ENCODE data around the gene ZNF74.

Gene ZNF74

DNA sequence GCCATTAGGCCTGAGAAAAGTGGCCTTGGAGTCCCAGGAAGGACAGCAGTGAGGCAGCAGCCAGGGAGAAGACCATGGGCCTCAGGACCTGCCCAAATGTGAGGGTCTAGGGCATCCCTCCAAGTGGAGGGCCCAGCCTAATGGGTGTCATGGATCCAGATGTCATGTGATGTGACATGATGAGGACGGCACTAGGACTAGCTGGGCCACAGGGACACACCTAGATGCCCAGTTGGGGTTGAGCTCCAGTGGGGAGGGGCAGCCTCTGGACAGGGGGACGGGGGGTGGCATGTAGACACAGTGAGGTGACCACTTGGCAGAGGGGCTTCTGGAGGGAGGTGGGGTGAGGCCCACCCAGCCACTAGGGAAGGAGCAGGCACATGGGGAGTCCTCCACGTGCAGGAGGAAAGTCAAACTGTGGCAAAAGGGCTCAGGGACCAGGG, 38.3 kb downstream of the ZNF74 start:
- Histone ChIP-seq H3K4me2 (ENCODE audit: low read length) (no peak overlapping the region), H3K9me3 (ENCODE audit: insufficient read depth, low read depth, low read length) (peaks cover 15% of the 10 kb centered on the region), H3K79me1 (ENCODE audit: low read length) (peaks cover 14% of the 10 kb centered on the region), H2AK5ac (ENCODE audit: low read length) (no peak overlapping the region), H3K18ac (ENCODE audit: low read length) (no peak overlapping the region), H3K79me2 (ENCODE audit: control insufficient read depth, insufficient read depth, low read length, poor library complexity) (peaks cover 7% of the 10 kb centered on the region), H4K12ac (ENCODE audit: low read depth, low read length) (no peak overlapping the region), H2BK5ac (ENCODE audit: low read depth, low read length, poor library complexity) (no peak overlapping the region), H3K27me3 (ENCODE audit: insufficient read depth, low read length) (peaks cover 22% of the 10 kb centered on the region), H2BK120ac (ENCODE audit: insufficient read depth, low read length, poor library complexity) (no peak overlapping the region), H2BK12ac (ENCODE audit: low read length) (no peak overlapping the region), H3K4ac (ENCODE audit: low read depth, low read length) (no peak overlapping the region), H3K27ac (ENCODE audit: low read depth, low read length) (no peak overlapping the region), H3K23ac (ENCODE audit: low read length) (no peak overlapping the region), H4K91ac (ENCODE audit: low read depth, low read length) (no peak overlapping the region), H3K36me3 (ENCODE audit: control insufficient read depth in 1 of 2, insufficient read depth in 2 of 2, low read length in 2 of 2) (peaks cover 25 to 31% of the 10 kb centered on the region in 2 experiments), H3K9ac (ENCODE audit: low read length) (no peak overlapping the region), H4K8ac (ENCODE audit: low read depth, low read length) (no peak overlapping the region), H2AFZ (ENCODE audit: insufficient read depth, low read length, poor library complexity) (no peak overlapping the region), H3K14ac (ENCODE audit: low read length) (no peak overlapping the region), H3K4me3 (ENCODE audit: low read depth, low read length) (no peak overlapping the region), H3K4me1 (ENCODE audit: control insufficient read depth in 1 of 2, insufficient read depth in 2 of 2, low read length in 2 of 2) (peaks cover 14 to 28% of the 10 kb centered on the region in 2 experiments)
- no peak for DNase-seq
- WGBS (ENCODE audit: extremely low coverage, insufficient coverage, insufficient read length), result no CpG with 5 or more reads among the region's 3 CpGs

- Histone ChIP-seq H3K9ac (ENCODE audit: low read length) (no peak overlapping the region), H3K4me1 (ENCODE audit: control insufficient read depth in 1 of 2, insufficient read depth in 2 of 2, low read length in 2 of 2) (peaks cover 14 to 30% of the 10 kb centered on the region in 2 experiments), H3K4me3 (ENCODE audit: low read depth, low read length) (no peak overlapping the region), H3K18ac (ENCODE audit: low read length) (no peak overlapping the region), H2AK5ac (ENCODE audit: low read length) (no peak overlapping the region), H3K79me2 (ENCODE audit: control insufficient read depth, insufficient read depth, low read length, poor library complexity) (peaks cover 12% of the 10 kb centered on the region), H4K8ac (ENCODE audit: low read depth, low read length) (no peak overlapping the region), H3K36me3 (ENCODE audit: control insufficient read depth in 1 of 2, insufficient read depth in 2 of 2, low read length in 2 of 2) (peaks cover 19 to 24% of the 10 kb centered on the region in 2 experiments), H4K91ac (ENCODE audit: low read depth, low read length) (no peak overlapping the region), H3K27ac (ENCODE audit: low read depth, low read length) (no peak overlapping the region), H4K12ac (ENCODE audit: low read depth, low read length) (no peak overlapping the region), H3K23ac (ENCODE audit: low read length) (no peak overlapping the region), H2BK12ac (ENCODE audit: low read length) (no peak overlapping the region), H3K14ac (ENCODE audit: low read length) (no peak overlapping the region), H3K9me3 (ENCODE audit: insufficient read depth, low read depth, low read length) (peaks cover 15% of the 10 kb centered on the region), H2BK120ac (ENCODE audit: insufficient read depth, low read length, poor library complexity) (no peak overlapping the region), H3K79me1 (ENCODE audit: low read length) (peaks cover 21% of the 10 kb centered on the region), H3K4ac (ENCODE audit: low read depth, low read length) (no peak overlapping the region), H3K4me2 (ENCODE audit: low read length) (no peak overlapping the region), H2AFZ (ENCODE audit: insufficient read depth, low read length, poor library complexity) (no peak overlapping the region), H2BK5ac (ENCODE audit: low read depth, low read length, poor library complexity) (no peak overlapping the region), H3K27me3 (ENCODE audit: insufficient read depth, low read length) (peaks cover 22% of the 10 kb centered on the region)
- DNase-seq, result no peak
- WGBS (ENCODE audit: extremely low coverage, insufficient coverage, insufficient read length), result no CpG with 5 or more reads among the region's 11 CpGs
Observed at GRCh38 chr22:20433191-20433590, 39.2 kb downstream of the ZNF74 start.

- Histone ChIP-seq H3K4me2 (ENCODE audit: low read length) (no peak overlapping the region), H3K36me3 (ENCODE audit: control insufficient read depth in 1 of 2, insufficient read depth in 2 of 2, low read length in 2 of 2) (peaks cover 15 to 21% of the 10 kb centered on the region in 2 experiments), H3K9ac (ENCODE audit: low read length) (no peak overlapping the region), H3K27me3 (ENCODE audit: insufficient read depth, low read length) (peaks cover 22% of the 10 kb centered on the region), H3K14ac (ENCODE audit: low read length) (no peak overlapping the region), H3K23ac (ENCODE audit: low read length) (no peak overlapping the region), H4K12ac (ENCODE audit: low read depth, low read length) (no peak overlapping the region), H3K79me1 (ENCODE audit: low read length) (peaks cover 22% of the 10 kb centered on the region), H3K79me2 (ENCODE audit: control insufficient read depth, insufficient read depth, low read length, poor library complexity) (peaks cover 13% of the 10 kb centered on the region), H4K91ac (ENCODE audit: low read depth, low read length) (no peak overlapping the region), H3K18ac (ENCODE audit: low read length) (no peak overlapping the region), H3K4me1 (ENCODE audit: control insufficient read depth in 1 of 2, insufficient read depth in 2 of 2, low read length in 2 of 2) (peaks cover 14 to 35% of the 10 kb centered on the region in 2 experiments), H3K9me3 (ENCODE audit: insufficient read depth, low read depth, low read length) (peaks cover 14% of the 10 kb centered on the region), H2BK12ac (ENCODE audit: low read length) (no peak overlapping the region), H2AK5ac (ENCODE audit: low read length) (no peak overlapping the region), H3K27ac (ENCODE audit: low read depth, low read length) (no peak overlapping the region), H4K8ac (ENCODE audit: low read depth, low read length) (no peak overlapping the region), H2AFZ (ENCODE audit: insufficient read depth, low read length, poor library complexity) (no peak overlapping the region), H2BK5ac (ENCODE audit: low read depth, low read length, poor library complexity) (no peak overlapping the region), H3K4me3 (ENCODE audit: low read depth, low read length) (no peak overlapping the region), H2BK120ac (ENCODE audit: insufficient read depth, low read length, poor library complexity) (no peak overlapping the region), H3K4ac (ENCODE audit: low read depth, low read length) (no peak overlapping the region)
- DNase-seq, result no peak
- WGBS (ENCODE audit: extremely low coverage, insufficient coverage, insufficient read length), result no CpG with 5 or more reads among the region's 4 CpGs
Observed at GRCh38 chr22:20433686-20434241, 39.8 kb downstream of the ZNF74 start.

DNA sequence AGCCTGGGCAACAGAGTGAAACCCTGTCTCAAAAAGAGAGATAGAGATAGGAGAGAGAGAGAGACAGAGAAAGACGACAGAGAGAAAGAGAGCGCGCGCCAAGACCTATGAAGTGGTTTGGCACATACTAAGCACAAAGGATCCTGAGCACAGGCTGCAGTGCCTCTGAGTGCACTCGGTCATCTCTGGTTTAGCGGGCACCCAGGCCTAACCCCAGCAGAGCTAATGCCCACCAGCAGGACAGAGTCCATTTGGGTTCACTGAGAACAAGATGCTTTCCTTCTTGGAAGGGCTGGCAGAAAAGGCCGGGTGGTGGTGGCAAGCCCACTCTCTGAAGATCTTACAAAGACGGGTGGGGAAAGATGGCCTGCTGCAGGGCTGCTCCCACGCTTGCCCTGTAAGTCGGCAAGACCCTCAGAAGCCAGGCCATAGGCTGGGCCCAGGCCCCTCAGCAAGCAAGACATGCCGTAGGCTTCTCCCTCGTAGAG, 40.4 kb downstream of the ZNF74 start:
- Histone ChIP-seq H2AK5ac (ENCODE audit: low read length) (no peak overlapping the region), H3K27me3 (ENCODE audit: insufficient read depth, low read length) (peaks cover 22% of the 10 kb centered on the region)

More for the DNA sequence above, 40.4 kb downstream of the ZNF74 start:
- Histone ChIP-seq H3K79me1 (ENCODE audit: low read length) (peaks cover 22% of the 10 kb centered on the region), H3K4me1 (ENCODE audit: control insufficient read depth in 1 of 2, insufficient read depth in 2 of 2, low read length in 2 of 2) (peaks cover 14 to 37% of the 10 kb centered on the region in 2 experiments), H3K4me3 (ENCODE audit: low read depth, low read length) (no peak overlapping the region), H2BK5ac (ENCODE audit: low read depth, low read length, poor library complexity) (no peak overlapping the region), H3K9me3 (ENCODE audit: insufficient read depth, low read depth, low read length) (peaks cover 11% of the 10 kb centered on the region), H4K12ac (ENCODE audit: low read depth, low read length) (no peak overlapping the region), H2AFZ (ENCODE audit: insufficient read depth, low read length, poor library complexity) (no peak overlapping the region), H2BK12ac (ENCODE audit: low read length) (no peak overlapping the region), H2BK120ac (ENCODE audit: insufficient read depth, low read length, poor library complexity) (no peak overlapping the region), H3K4me2 (ENCODE audit: low read length) (no peak overlapping the region), H3K18ac (ENCODE audit: low read length) (no peak overlapping the region), H3K27ac (ENCODE audit: low read depth, low read length) (no peak overlapping the region), H4K8ac (ENCODE audit: low read depth, low read length) (no peak overlapping the region), H3K36me3 (ENCODE audit: control insufficient read depth in 1 of 2, insufficient read depth in 2 of 2, low read length in 2 of 2) (peaks cover 11 to 17% of the 10 kb centered on the region in 2 experiments), H3K14ac (ENCODE audit: low read length) (no peak overlapping the region), H3K4ac (ENCODE audit: low read depth, low read length) (no peak overlapping the region), H3K23ac (ENCODE audit: low read length) (no peak overlapping the region), H4K91ac (ENCODE audit: low read depth, low read length) (no peak overlapping the region), H3K9ac (ENCODE audit: low read length) (no peak overlapping the region), H3K79me2 (ENCODE audit: control insufficient read depth, insufficient read depth, low read length, poor library complexity) (peaks cover 13% of the 10 kb centered on the region)
- no peak for DNase-seq
- no CpG with 5 or more reads among the region's 12 CpGs for WGBS (ENCODE audit: extremely low coverage, insufficient coverage, insufficient read length)

All from trophoblast cell (in vitro differentiated cells and primary cell).